Hepatocyte (in vitro differentiated cells): ENCODE results near the gene LHX6. TPM values are rescaled to one million over a fixed set of nuclear protein-coding genes. Genes with fewer than 3 reads are reported as not detected.

Source experiments
- DNase-seq: peaks from one replicate; pipeline ENCODE4 v3.0.0-alpha.2; 2016; ENCODE audit warnings: low spot score
- H2AFZ ChIP-seq: fragments of 200-600 bp; sonication (generic); 2 replicates; pipeline ENCODE4 v1.6.0; 2016; ENCODE audit warnings: antibody characterized with exemption, mild to moderate bottlenecking
- H3K27ac ChIP-seq: fragments of 200-600 bp; sonication (generic); 2 replicates; pipeline ENCODE4 v1.5.1; 2016; ENCODE audit warnings: mild to moderate bottlenecking
- H3K27me3 ChIP-seq: fragments of 200-600 bp; sonication (generic); 2 replicates; pipeline ENCODE4 v1.6.1; 2016
- H3K36me3 ChIP-seq: fragments of 200-600 bp; sonication (generic); replicated peaks from 2 replicates; pipeline ENCODE4 v1.5.1; 2016; ENCODE audit warnings: low read depth; ENCODE audit not compliant: insufficient read depth
- H3K4me1 ChIP-seq: fragments of 200-600 bp; sonication (generic); 2 replicates; pipeline ENCODE4 v1.5.1; 2016; ENCODE audit warnings: mild to moderate bottlenecking, moderate library complexity; ENCODE audit not compliant: insufficient read depth
- H3K4me2 ChIP-seq: fragments of 200-600 bp; sonication (generic); 2 replicates; pipeline ENCODE4 v1.6.0; 2016
- H3K4me3 ChIP-seq: fragments of 200-600 bp; sonication (generic); 2 replicates; pipeline ENCODE4 v1.5.1; 2016; ENCODE audit warnings: mild to moderate bottlenecking
- H3K79me2 ChIP-seq: fragments of 200-600 bp; sonication (generic); 2 replicates; pipeline ENCODE4 v1.6.0; 2017; ENCODE audit warnings: mild to moderate bottlenecking
- H3K9me2 ChIP-seq: fragments of 200-600 bp; sonication (generic); replicated peaks from 2 replicates; pipeline ENCODE4 v1.6.0; 2017; ENCODE audit warnings: mild to moderate bottlenecking; ENCODE audit not compliant: insufficient read depth
- H3K9me3 ChIP-seq: fragments of 200-600 bp; sonication (generic); 2 replicates; pipeline ENCODE4 v1.5.1; 2016; ENCODE audit warnings: low read depth, mild to moderate bottlenecking
- H4K20me1 ChIP-seq: fragments of 200-600 bp; sonication (generic); 2 replicates; pipeline ENCODE4 v1.6.0; 2016; ENCODE audit warnings: mild to moderate bottlenecking; ENCODE audit not compliant: insufficient read depth, poor library complexity, severe bottlenecking
- EZH2 ChIP-seq: fragments of 200-600 bp; sonication (generic); IDR thresholded peaks from 2 replicates; pipeline ENCODE4 v1.6.1; 2016; ENCODE audit warnings: antibody characterized with exemption, mild to moderate bottlenecking, borderline replicate concordance
- EZH2phosphoT487 ChIP-seq: fragments of 200-600 bp; sonication (generic); IDR thresholded peaks from one replicate; pipeline ENCODE4 v1.6.1; 2018; ENCODE audit warnings: antibody characterized with exemption, mild to moderate bottlenecking, low read depth, moderate library complexity; ENCODE audit not compliant: unreplicated experiment, severe bottlenecking
- WGBS: methylation state at CpG from one replicate; pipeline ENCODE4 v1.1.6; 2016; ENCODE audit warnings: low lambda C conversion rate; ENCODE audit errors: missing lambda C conversion rate; 5-methylcytosine and 5-hydroxymethylcytosine counted together
- polyA plus RNA-seq: library from polyadenylated mRNA; unstranded; fragments of >200 nt; fragmentation: Nextera tagmentation; extraction: Ambion mirVana; gene quantifications from 2 replicates; pipeline ENCODE4 v1.2.1, GENCODE V29; 2016
- total RNA-seq: library from RNA; depleted of rRNA; stranded (reverse); fragments of >200 nt; gene quantifications from 2 replicates; pipeline ENCODE4 v1.2.3, GENCODE V29; 2014
- TF ChIP-seq, protein P1 (sequence below): fragments of 200-600 bp; sonication (generic); IDR thresholded peaks from 2 replicates; pipeline ENCODE4 v1.5.1; 2016; ENCODE audit warnings: antibody characterized with exemption, mild to moderate bottlenecking; ENCODE audit not compliant: poor library complexity

LHX6 gene
- total and polyA plus RNA-seq, 2 experiments from 2014 or later = 0.10 to 0.39 TPM

- Histone ChIP-seq H3K4me2 (peak overlapping the region; percentile 95), H2AFZ (peak overlapping the region; percentile 43), H3K27ac (no peak overlapping the region), H4K20me1 (no peaks in the 10 kb centered on the region), H3K9me2 (no peaks in the 10 kb centered on the region), H3K79me2 (no peaks in the 10 kb centered on the region), H3K9me3 (no peaks in the 10 kb centered on the region), H3K4me1 (peaks cover 15% of the 10 kb centered on the region), H3K36me3 (no peaks in the 10 kb centered on the region), H3K4me3 (no peak overlapping the region), H3K27me3 (peaks cover 95% of the 10 kb centered on the region)
- no peak for DNase-seq
- TF ChIP-seq EZH2 = no peak
- TF ChIP-seq EZH2phosphoT487 = peak; percentile 95
- TF ChIP-seq, protein P1, sequence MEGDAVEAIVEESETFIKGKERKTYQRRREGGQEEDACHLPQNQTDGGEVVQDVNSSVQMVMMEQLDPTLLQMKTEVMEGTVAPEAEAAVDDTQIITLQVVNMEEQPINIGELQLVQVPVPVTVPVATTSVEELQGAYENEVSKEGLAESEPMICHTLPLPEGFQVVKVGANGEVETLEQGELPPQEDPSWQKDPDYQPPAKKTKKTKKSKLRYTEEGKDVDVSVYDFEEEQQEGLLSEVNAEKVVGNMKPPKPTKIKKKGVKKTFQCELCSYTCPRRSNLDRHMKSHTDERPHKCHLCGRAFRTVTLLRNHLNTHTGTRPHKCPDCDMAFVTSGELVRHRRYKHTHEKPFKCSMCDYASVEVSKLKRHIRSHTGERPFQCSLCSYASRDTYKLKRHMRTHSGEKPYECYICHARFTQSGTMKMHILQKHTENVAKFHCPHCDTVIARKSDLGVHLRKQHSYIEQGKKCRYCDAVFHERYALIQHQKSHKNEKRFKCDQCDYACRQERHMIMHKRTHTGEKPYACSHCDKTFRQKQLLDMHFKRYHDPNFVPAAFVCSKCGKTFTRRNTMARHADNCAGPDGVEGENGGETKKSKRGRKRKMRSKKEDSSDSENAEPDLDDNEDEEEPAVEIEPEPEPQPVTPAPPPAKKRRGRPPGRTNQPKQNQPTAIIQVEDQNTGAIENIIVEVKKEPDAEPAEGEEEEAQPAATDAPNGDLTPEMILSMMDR = no peak
- WGBS = 4% methylated on average over 7 of the region's 10 CpGs
Observed at GRCh38 chr9:122227575-122227900, 1.2 kb downstream of the LHX6 start.

- no peaks in the 10 kb centered on the region for H3K9me3 ChIP-seq
- DNase-seq = no peak
- H3K36me3 ChIP-seq = no peaks in the 10 kb centered on the region
- no peak for TF ChIP-seq EZH2phosphoT487
- TF ChIP-seq, protein P1 = no peak
- peak; percentile 46 for TF ChIP-seq EZH2
- H3K4me3 ChIP-seq = no peak overlapping the region
- WGBS = 3% methylated on average over 50 of the region's 59 CpGs
- H3K4me2 ChIP-seq = peak overlapping the region; percentile 95
- peaks cover 15% of the 10 kb centered on the region for H3K4me1 ChIP-seq
- peaks cover 97% of the 10 kb centered on the region for H3K27me3 ChIP-seq
- H2AFZ ChIP-seq = peak overlapping the region; percentile 43
- no peak overlapping the region for H3K27ac ChIP-seq
- H4K20me1 ChIP-seq = no peaks in the 10 kb centered on the region
- H3K79me2 ChIP-seq = no peaks in the 10 kb centered on the region
- no peaks in the 10 kb centered on the region for H3K9me2 ChIP-seq
Observed at GRCh38 chr9:122226758-122227574, 1.8 kb downstream of the LHX6 start.

GRCh38 chr9:122226142-122226757 lies 2.5 kb downstream of the LHX6 start:
- no peaks in the 10 kb centered on the region for H3K36me3 ChIP-seq
- H3K27ac ChIP-seq = no peak overlapping the region
- peak overlapping the region; percentile 49 for H3K4me2 ChIP-seq
- no peaks in the 10 kb centered on the region for H4K20me1 ChIP-seq
- 23% methylated on average over 51 of the region's 51 CpGs for WGBS
- peaks cover 15% of the 10 kb centered on the region for H3K4me1 ChIP-seq
- TF ChIP-seq EZH2phosphoT487 = peak; percentile 31
- TF ChIP-seq, protein P1 = no peak
- TF ChIP-seq EZH2 = peak; percentile 89
- no peaks in the 10 kb centered on the region for H3K9me3 ChIP-seq
- no peak overlapping the region for H3K4me3 ChIP-seq
- no peaks in the 10 kb centered on the region for H3K79me2 ChIP-seq
- no peak for DNase-seq
- H2AFZ ChIP-seq = no peak overlapping the region
- H3K9me2 ChIP-seq = no peaks in the 10 kb centered on the region
- peaks cover 97% of the 10 kb centered on the region for H3K27me3 ChIP-seq
